GM12878 (cell line): Measurements from ENCODE around the gene LSR. TPM values are rescaled to one million over a fixed set of nuclear protein-coding genes. Genes with fewer than 3 reads are reported as not detected.

Source experiments
- EGR1 ChIP-seq, 2 experiments: IDR thresholded peaks; 1 replicate in 1 of 2; 2 replicates in 1 of 2; pipeline ENCODE4 v1.6.1; 2011 to 2012; ENCODE audit warnings: low read depth in 2 of 2, low read length in 2 of 2, borderline replicate concordance in 1 of 2, mild to moderate bottlenecking in 1 of 2, moderate library complexity in 1 of 2
- FOS ChIP-seq: IDR thresholded peaks from 3 replicates; pipeline ENCODE4 v1.6.1; 2011; ENCODE audit warnings: borderline replicate concordance; ENCODE audit not compliant: insufficient read length; ENCODE audit errors: extremely low read depth
- NFIC ChIP-seq: IDR thresholded peaks from 2 replicates; pipeline ENCODE4 v1.6.1; 2012; ENCODE audit warnings: low read depth, mild to moderate bottlenecking, inconsistent platforms, low read length, moderate library complexity
- USF1 ChIP-seq: IDR thresholded peaks from 2 replicates; pipeline ENCODE4 v1.6.1; 2011; ENCODE audit warnings: borderline replicate concordance, low read depth, mild to moderate bottlenecking, moderate library complexity, mixed read lengths, low read length; ENCODE audit not compliant: insufficient read depth; ENCODE audit errors: extremely low read length
- ZNF687 ChIP-seq: fragments of 450-650 bp; IDR thresholded peaks from 2 replicates; pipeline ENCODE4 v1.6.1; 2017; ENCODE audit warnings: mild to moderate bottlenecking, moderate library complexity
- polyA plus RNA-seq, 11 experiments: library from polyadenylated mRNA; depleted of rRNA in 4 of 11; unstranded in 6 of 11; stranded (reverse) in 5 of 11; fragments of >200 nt; fragmentation: Nextera tagmentation in 4 of 11; fragmentation: Illumina TruSeq in 1 of 11; extraction: Ambion mirVana in 4 of 11; extraction: Trizol in 1 of 11; gene quantifications; 1 replicate in 1 of 11; 2 replicates in 10 of 11; pipeline versions ENCODE4 v1.2.1 to v1.2.3, GENCODE V29; 2011 to 2016; ENCODE audit warnings: inconsistent platforms in 2 of 11, missing spikeins in 2 of 11, low read depth in 1 of 11
- total RNA-seq, 4 experiments: library from RNA; depleted of rRNA in 3 of 4; stranded (reverse); fragments of >200 nt in 3 of 4; fragmentation: Illumina TruSeq in 1 of 4; extraction: Trizol in 1 of 4; gene quantifications; 2 replicates each; pipeline versions ENCODE4 v1.2.1 to v1.2.3, GENCODE V29; 2013 to 2021

The LSR gene
- total and polyA plus RNA-seq, 10 of the 15 experiments (the other 5 are each of a cell fraction or from before 2014, with no cell fraction given): 0.26 to 53.9 (median 26.3) TPM

- TF ChIP-seq USF1: peak; percentile 78
- no peak for TF ChIP-seq NFIC
- TF ChIP-seq ZNF687: no peak
- peak; percentile 4 for TF ChIP-seq FOS
- TF ChIP-seq EGR1 (IDR thresholded peaks at IDR 0.05; ENCODE audit: borderline replicate concordance in 1 of 2, low read depth in 2 of 2, low read length in 2 of 2): peak in 1 of 2 experiments; percentile 42; a peak in 1 of 3 replicates
Measured at GRCh38 chr19:35268536-35269437, 20.0 kb downstream of the LSR start, which contains the start of gene USF2 (continued).
